ENCODE data around the gene DDX59. TPM values are rescaled to one million over a fixed set of nuclear protein-coding genes. Genes with fewer than 3 reads are reported as not detected.
"Not testable (repeated sequence)": the region's sequence is repeated elsewhere in the genome, so short reads cannot be mapped to it uniquely, and the experiment has no call there.

The DDX59 gene
- total RNA-seq, 1 donor from 2014 or later, result 6.8 TPM

GRCh38 chr1:200630515-200630899, 39.2 kb downstream of the DDX59 start:
- not testable (repeated sequence) for ATAC-seq; DNase-seq (ENCODE audit: low spot score)

GRCh38 chr1:200629876-200630514, 39.7 kb downstream of the DDX59 start:
- DNase-seq (ENCODE audit: low spot score) (no peak), ATAC-seq (no peak)

- no peak for DNase-seq (ENCODE audit: low spot score)
- peak; percentile 30 for ATAC-seq
Observed at GRCh38 chr1:200628223-200628881, 41.4 kb downstream of the DDX59 start.

GRCh38 chr1:200627575-200628222, 42.0 kb downstream of the DDX59 start:
- DNase-seq (ENCODE audit: low spot score) (no peak), ATAC-seq (no peak)

GRCh38 chr1:200626853-200627534, 42.7 kb downstream of the DDX59 start:
- ATAC-seq (no peak), DNase-seq (ENCODE audit: low spot score) (no peak)

GRCh38 chr1:200625381-200625824, 44.3 kb downstream of the DDX59 start:
- ATAC-seq (no peak), DNase-seq (ENCODE audit: low spot score) (no peak)

- DNase-seq (ENCODE audit: low spot score) (no peak), ATAC-seq (no peak)
Observed at GRCh38 chr1:200624679-200625335, 44.9 kb downstream of the DDX59 start.

GRCh38 chr1:200620273-200621131, 49.2 kb downstream of the DDX59 start, which contains the start of gene KIF14:
TSS of gene KIF14 (minus strand) at chr1:200620751. CDS start at chr1:200618723, 2,028 bp downstream.
- peak; percentile 99 for ATAC-seq
- DNase-seq (ENCODE audit: low spot score), result peak; percentile 93

- DNase-seq (ENCODE audit: low spot score) (no peak), ATAC-seq (no peak)
Observed at GRCh38 chr1:200619894-200620272, 49.8 kb downstream of the DDX59 start.

- DNase-seq (ENCODE audit: low spot score) (no peak), ATAC-seq (no peak)
Observed at GRCh38 chr1:200610846-200611245, 58.9 kb downstream of the DDX59 start.

- DNase-seq (ENCODE audit: low spot score) (no peak), ATAC-seq (no peak)
Observed at GRCh38 chr1:200602632-200603031, 67.1 kb downstream of the DDX59 start.

Other genes starting within 250 kb of the DDX59 start
- gene KIF14, start 49.2 kb downstream of the DDX59 start, total RNA-seq, result 0.10 TPM
- gene CAMSAP2, start 69.0 kb upstream of the DDX59 start, total RNA-seq, result 5.5 TPM
- gene GPR25, start 203.1 kb upstream of the DDX59 start, total RNA-seq, result not detected
- gene INAVA, start 225.0 kb upstream of the DDX59 start, total RNA-seq, result 0.45 TPM

Data from left lobe of liver (tissue), 2 donors.